Heart left ventricle (tissue), 13 donors: ENCODE measurements around the gene AR.

Source experiments
- POLR2A ChIP-seq, 2 donors: fragments of 450-650 bp; IDR thresholded peaks; one replicate each; pipeline ENCODE4 v1.6.1; 2017; ENCODE audit warnings: antibody characterized with exemption in 2 of 2, mild to moderate bottlenecking in 2 of 2, moderate library complexity in 2 of 2
- TF ChIP-seq, protein P1 (sequence below), 12 donors: fragments of 200-600 bp; sonication (generic) in 4 of 12; IDR thresholded peaks; one replicate each; pipeline versions ENCODE4 v1.5.0 to v1.8.0; 2018 to 2022; ENCODE audit warnings: antibody characterized with exemption in 12 of 12, mild to moderate bottlenecking in 5 of 12
- donor health status: ischemic (EF 13 %, LVEDD 7.1; RV severe dilation, severe dysfunction).
- donor health status: DM: no; HTN: yes; CAD: no.
- donor health status: DM: no; HTN: no; CAD: no.
- donor health status: ischemic (EF 25% LVEDD 6.9; RV normal size, moderate dysfunction).
- donor health status: ischemic (EF 25% LVEDD 5.7; RV mildly dilated, moderate dysfunction).
- donor health status: ischemic (EF 35%, LVEDD 5.7; RV mildly dilated, moderate dysfunction).
- donor health status: nonischemic (EF 11% LVEDD 7.7; RV severe dilation, severe dysfunction).
- donor health status: DM: yes; HTN: yes; CAD: no.
- donor health status: PGD.
- donor health status: ischemic (EF 29% LVEDD 5.4; RV normal size, mild dysfunction).
- donor health status: nonischemic (EF 23%, LVEDD 6.1; RV moderate dilation, normal function).

DNA sequence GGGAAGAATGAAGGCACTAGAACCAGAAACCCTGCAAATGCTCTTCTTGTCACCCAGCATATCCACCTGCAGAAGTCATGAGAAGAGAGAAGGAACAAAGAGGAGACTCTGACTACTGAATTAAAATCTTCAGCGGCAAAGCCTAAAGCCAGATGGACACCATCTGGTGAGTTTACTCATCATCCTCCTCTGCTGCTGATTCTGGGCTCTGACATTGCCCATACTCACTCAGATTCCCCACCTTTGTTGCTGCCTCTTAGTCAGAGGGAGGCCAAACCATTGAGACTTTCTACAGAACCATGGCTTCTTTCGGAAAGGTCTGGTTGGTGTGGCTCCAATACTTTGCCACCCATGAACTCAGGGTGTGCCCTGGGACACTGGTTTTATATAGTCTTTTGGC is 181.7 kb downstream of the AR start:
- TF ChIP-seq POLR2A (IDR thresholded peaks at IDR 0.05): no peak
- TF ChIP-seq, protein P1, sequence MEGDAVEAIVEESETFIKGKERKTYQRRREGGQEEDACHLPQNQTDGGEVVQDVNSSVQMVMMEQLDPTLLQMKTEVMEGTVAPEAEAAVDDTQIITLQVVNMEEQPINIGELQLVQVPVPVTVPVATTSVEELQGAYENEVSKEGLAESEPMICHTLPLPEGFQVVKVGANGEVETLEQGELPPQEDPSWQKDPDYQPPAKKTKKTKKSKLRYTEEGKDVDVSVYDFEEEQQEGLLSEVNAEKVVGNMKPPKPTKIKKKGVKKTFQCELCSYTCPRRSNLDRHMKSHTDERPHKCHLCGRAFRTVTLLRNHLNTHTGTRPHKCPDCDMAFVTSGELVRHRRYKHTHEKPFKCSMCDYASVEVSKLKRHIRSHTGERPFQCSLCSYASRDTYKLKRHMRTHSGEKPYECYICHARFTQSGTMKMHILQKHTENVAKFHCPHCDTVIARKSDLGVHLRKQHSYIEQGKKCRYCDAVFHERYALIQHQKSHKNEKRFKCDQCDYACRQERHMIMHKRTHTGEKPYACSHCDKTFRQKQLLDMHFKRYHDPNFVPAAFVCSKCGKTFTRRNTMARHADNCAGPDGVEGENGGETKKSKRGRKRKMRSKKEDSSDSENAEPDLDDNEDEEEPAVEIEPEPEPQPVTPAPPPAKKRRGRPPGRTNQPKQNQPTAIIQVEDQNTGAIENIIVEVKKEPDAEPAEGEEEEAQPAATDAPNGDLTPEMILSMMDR (IDR thresholded peaks at IDR 0.05): no peak
